IPS-20b (cell line): ENCODE results near the gene EFCAB13.
"Not testable (repeated sequence)": the region's sequence is repeated elsewhere in the genome, so short reads cannot be mapped to it uniquely, and the experiment has no call there.

Experiments
- H3K27ac ChIP-seq: one replicate; pipeline ENCODE4 v1.5.1; 2013; ENCODE audit warnings: low read length
- H3K27me3 ChIP-seq: 2 replicates; pipeline ENCODE4 v1.6.1; 2013; ENCODE audit warnings: mild to moderate bottlenecking, low read length, inconsistent platforms; ENCODE audit not compliant: insufficient read depth
- H3K36me3 ChIP-seq: 2 replicates; pipeline ENCODE4 v1.6.1; 2013; ENCODE audit warnings: low read depth, mild to moderate bottlenecking, inconsistent platforms, low read length, moderate library complexity; ENCODE audit not compliant: insufficient read depth
- H3K4me1 ChIP-seq: 2 replicates; pipeline ENCODE4 v1.6.1; 2013; ENCODE audit warnings: mild to moderate bottlenecking, control low read depth, inconsistent platforms, low read length, moderate library complexity; ENCODE audit not compliant: insufficient read depth
- H3K4me3 ChIP-seq: 2 replicates; pipeline ENCODE4 v1.5.1; 2013; ENCODE audit warnings: mild to moderate bottlenecking, low read length, inconsistent platforms
- H3K9ac ChIP-seq: 2 replicates; pipeline ENCODE4 v1.6.1; 2013; ENCODE audit warnings: low read depth, mild to moderate bottlenecking, inconsistent platforms, low read length, moderate library complexity
- H3K9me3 ChIP-seq: 2 replicates; pipeline ENCODE4 v1.6.1; 2013; ENCODE audit warnings: mild to moderate bottlenecking, low read depth, low read length, inconsistent platforms; ENCODE audit not compliant: insufficient read depth

EFCAB13 gene

GRCh38 chr17:47470836-47471235, 147.1 kb downstream of the EFCAB13 start:
- Histone ChIP-seq H3K27ac (no peak overlapping the region), H3K4me1 (no peaks in the 10 kb centered on the region), H3K9me3 (no peaks in the 10 kb centered on the region), H3K9ac (no peak overlapping the region), H3K4me3 (no peak overlapping the region), H3K36me3 (peaks cover 13% of the 10 kb centered on the region; the same call in 1 of the 2 replicates), H3K27me3 (no peaks in the 10 kb centered on the region)

- H3K36me3 ChIP-seq: peaks cover 18% of the 10 kb centered on the region; the same call in 1 of the 2 replicates
- not testable (repeated sequence) for H3K4me1 ChIP-seq, H3K4me3 ChIP-seq, H3K9me3 ChIP-seq, H3K27ac ChIP-seq, H3K27me3 ChIP-seq, H3K9ac ChIP-seq
Measured at GRCh38 chr17:47472073-47472472, 148.3 kb downstream of the EFCAB13 start.
